Endometrial microvascular endothelial cells (primary cell): ENCODE data around the gene ZNF592. TPM values are rescaled to one million over a fixed set of nuclear protein-coding genes. Genes with fewer than 3 reads are reported as not detected.

Experiments used
- in situ Hi-C: cut with HindIII; loops from 2 replicates; pipeline ENCODE4 v1.10.0; 2017; ENCODE audit warnings: low sequenced_read_pairs, low pct_unique_long_range_greater_than_20kb; ENCODE audit errors: inconsistent ontology term
- total RNA-seq: library from RNA; depleted of rRNA; stranded (reverse); fragments of >200 nt; gene quantifications from one replicate; pipeline ENCODE4 v1.2.3, GENCODE V29; 2015; ENCODE audit errors: inconsistent ontology term

ZNF592 gene
- total RNA-seq, 1 donor from 2014 or later = 13.6 TPM

GRCh38 chr15:84821501-84822021, 73.2 kb downstream of the ZNF592 start:
- in situ Hi-C loops = no loop called here

GRCh38 chr15:84822653-84823281, 74.4 kb downstream of the ZNF592 start:
- in situ Hi-C loops = no loop called here

- in situ Hi-C loops = no loop called here
Observed at GRCh38 chr15:84823282-84823878, 75.0 kb downstream of the ZNF592 start.

GRCh38 chr15:84824260-84825007, 76.0 kb downstream of the ZNF592 start:
- in situ Hi-C loops = no loop called here

- in situ Hi-C loops = no loop called here
Observed at GRCh38 chr15:84826369-84826823, 78.0 kb downstream of the ZNF592 start.

- in situ Hi-C loops = no loop called here
Observed at GRCh38 chr15:84827246-84827645, 78.9 kb downstream of the ZNF592 start.

GRCh38 chr15:84828086-84828908, 79.9 kb downstream of the ZNF592 start:
- in situ Hi-C loops = no loop called here

DNA sequence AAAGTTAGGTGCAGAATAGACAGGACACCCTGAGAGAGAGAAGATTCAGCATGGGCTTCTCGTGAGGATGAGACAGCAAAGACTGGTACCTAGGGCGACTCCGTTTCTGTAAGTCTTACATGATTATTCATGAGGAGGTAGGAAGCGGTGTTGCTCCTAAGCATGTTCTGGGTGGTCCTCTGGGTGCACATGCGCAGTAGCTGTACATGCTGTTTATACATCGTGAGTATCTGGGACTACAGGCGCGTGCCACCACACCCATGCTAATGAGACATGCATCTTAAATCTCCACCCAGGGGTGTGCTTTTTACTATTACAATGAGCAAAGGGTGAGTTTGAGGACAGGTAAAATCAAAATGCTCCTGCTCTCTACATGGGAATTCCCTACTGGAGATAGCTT, 81.0 kb downstream of the ZNF592 start:
- in situ Hi-C loops = no loop called here

GRCh38 chr15:84830036-84830435, 81.6 kb downstream of the ZNF592 start:
- in situ Hi-C loops = no loop called here

GRCh38 chr15:84831028-84831427, 82.6 kb downstream of the ZNF592 start:
- in situ Hi-C loops = no loop called here

GRCh38 chr15:84831613-84832012, 83.2 kb downstream of the ZNF592 start:
- in situ Hi-C loops = no loop called here

DNA sequence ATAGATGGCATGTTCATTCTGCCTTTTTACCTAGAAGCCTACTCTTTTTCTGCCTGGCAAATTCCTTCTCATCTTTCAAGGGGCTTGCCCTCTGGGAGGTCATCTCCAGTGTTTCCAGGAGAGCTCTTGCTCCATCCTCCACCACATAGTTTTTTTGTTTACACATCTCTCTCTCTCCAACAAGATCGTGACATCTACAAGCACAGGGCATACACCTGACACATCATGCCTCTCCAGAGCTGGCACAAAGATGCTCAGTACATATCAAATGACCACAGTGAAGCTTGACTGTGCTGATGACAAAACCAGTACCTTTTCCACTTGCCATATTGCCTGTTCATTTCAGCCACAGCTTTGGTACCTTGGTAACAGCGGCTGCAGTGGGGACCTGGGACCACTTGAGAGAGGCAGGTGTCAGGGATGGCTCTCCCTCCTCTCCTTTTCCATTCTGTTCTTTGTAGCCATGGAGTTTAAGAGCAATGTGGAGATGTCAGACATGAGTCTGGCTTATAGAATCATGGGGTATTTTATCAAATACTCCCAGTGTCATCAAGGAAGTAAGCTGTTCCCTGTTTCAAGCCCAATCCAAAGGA, 84.2 kb downstream of the ZNF592 start:
- in situ Hi-C loops = no loop called here

DNA sequence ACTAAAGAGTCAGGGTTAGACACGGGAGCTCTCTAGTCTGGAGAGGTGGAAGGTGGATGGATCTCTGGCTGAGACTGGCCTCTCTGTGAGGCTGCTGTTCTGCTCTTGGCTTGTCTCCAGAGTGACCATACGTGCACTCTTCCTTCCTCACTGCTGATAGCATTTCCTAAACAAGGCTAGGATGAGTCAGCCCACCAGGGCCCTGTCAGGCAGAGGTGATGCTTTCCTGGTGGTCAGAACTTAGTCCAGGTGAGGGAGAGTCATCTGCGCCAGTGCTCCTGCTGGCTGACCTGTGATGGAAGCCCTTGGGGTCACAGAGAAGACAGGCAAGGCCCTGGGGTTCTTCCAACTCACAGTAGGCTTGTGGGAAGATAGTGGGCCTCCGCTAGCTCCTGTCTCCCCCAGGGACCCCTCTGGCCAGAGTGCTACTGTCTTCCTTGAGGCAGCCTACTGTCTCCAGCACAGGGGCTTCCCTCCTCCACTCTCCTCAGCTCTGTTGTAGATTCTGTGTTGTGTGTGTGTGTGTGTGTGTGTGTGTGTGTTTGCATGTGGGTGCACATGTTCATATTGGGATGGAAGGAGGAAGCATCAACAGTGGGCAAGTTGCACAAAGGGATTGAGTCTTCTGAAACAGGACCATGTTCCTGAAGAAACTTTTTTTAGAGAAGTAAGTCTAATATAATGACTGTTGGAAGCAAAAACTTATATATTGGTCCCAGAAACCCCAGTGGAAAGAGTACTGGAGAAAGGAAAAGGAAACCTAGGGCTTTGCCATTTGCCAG, 85.2 kb downstream of the ZNF592 start:
- in situ Hi-C loops = no loop called here

- in situ Hi-C loops = no loop called here
Observed at GRCh38 chr15:84834229-84834955, 86.0 kb downstream of the ZNF592 start.

DNA sequence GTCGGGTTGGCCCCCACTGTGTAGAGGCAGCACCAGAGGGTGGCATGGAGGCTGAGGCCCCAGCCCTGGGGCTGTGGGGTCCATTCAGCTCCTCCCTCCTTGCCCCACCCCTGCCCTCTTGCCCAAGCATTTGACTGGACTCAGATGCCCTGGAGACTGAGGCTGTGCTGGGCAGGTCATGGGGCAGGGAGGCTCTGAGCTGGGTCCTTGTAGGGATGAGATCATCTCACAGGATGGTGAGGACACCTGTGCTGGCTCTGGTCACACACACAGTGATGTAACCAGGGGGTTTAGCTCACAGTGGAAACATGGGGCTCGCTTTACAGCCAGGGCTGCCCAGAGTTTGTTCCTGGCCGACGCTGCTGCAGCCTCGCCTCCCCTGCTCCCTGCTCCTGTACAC, 86.6 kb downstream of the ZNF592 start:
- in situ Hi-C loops = no loop called here

DNA sequence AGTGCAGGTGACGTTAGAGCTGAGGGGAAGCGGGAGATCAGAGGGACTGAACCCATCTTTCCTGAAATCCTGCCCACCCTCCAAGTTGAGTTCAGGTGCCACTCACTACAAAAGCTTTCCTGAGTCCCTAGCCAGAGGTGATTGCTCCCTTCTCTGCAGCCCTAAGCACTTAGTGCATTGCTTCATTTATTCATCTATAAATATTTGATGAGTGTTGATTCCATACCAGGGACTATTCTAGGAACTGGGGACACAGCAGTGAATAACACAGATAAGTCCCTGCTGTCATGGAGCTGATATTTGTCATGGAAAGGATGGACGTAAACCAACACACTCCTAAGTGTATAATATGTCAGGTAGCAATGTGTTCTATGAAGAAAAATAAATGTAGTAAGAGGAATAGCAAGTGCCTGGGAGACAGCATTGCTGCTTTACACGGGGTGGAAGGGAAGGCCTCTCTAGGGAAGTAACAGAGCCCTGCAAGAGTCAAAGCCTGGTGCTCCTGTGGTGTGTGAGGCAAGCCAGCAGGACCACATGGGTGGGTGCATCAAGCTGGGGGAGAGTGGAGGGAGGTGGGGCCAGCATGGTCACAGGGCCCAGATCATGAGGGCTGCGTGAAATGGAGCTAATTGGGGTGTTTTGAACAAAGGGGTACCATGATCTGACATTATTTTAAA, 87.4 kb downstream of the ZNF592 start:
- in situ Hi-C loops = no loop called here

- in situ Hi-C loops = no loop called here
Observed at GRCh38 chr15:84836844-84837243, 88.5 kb downstream of the ZNF592 start.
